ENCODE measurements around the gene TAT. TPM values are rescaled to one million over a fixed set of nuclear protein-coding genes. Genes with fewer than 3 reads are reported as not detected.

Gene TAT
- total RNA-seq, 1 donor = not detected

- DNase-seq (ENCODE audit: low read depth) = no peak
- TF ChIP-seq, protein P1, sequence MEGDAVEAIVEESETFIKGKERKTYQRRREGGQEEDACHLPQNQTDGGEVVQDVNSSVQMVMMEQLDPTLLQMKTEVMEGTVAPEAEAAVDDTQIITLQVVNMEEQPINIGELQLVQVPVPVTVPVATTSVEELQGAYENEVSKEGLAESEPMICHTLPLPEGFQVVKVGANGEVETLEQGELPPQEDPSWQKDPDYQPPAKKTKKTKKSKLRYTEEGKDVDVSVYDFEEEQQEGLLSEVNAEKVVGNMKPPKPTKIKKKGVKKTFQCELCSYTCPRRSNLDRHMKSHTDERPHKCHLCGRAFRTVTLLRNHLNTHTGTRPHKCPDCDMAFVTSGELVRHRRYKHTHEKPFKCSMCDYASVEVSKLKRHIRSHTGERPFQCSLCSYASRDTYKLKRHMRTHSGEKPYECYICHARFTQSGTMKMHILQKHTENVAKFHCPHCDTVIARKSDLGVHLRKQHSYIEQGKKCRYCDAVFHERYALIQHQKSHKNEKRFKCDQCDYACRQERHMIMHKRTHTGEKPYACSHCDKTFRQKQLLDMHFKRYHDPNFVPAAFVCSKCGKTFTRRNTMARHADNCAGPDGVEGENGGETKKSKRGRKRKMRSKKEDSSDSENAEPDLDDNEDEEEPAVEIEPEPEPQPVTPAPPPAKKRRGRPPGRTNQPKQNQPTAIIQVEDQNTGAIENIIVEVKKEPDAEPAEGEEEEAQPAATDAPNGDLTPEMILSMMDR (IDR thresholded peaks at IDR 0.05; ENCODE audit: insufficient read depth, low read depth, low read length) = no peak
- H3K4me3 ChIP-seq (ENCODE audit: low read depth, low read length) = no peak overlapping the region
These were observed 56.3 kb downstream of the TAT start for GRCh38 chr16:71520550-71520949.

Small RNA genes within 50 kb of the gene (small RNA-seq; reads per million reads assigned to genes)
- gene RNU6-1061P = not detected

Other genes with a start within 250 kb of the TAT start
- gene CALB2, start 218.4 kb downstream of the TAT start, total RNA-seq = under 0.01 and 0.97 TPM in 2 replicates
- not detected in 2 replicates for gene TLE7, start 135.0 kb downstream of the TAT start, total RNA-seq
- gene ZNF23, start 114.8 kb downstream of the TAT start, total RNA-seq = 13.5 and 14.7 TPM in 2 replicates
- gene ZNF19, start 87.8 kb downstream of the TAT start, total RNA-seq = 2.2 and 2.6 TPM in 2 replicates
- not detected in 2 replicates for gene CHST4, start 50.7 kb downstream of the TAT start, total RNA-seq
- under 0.01 TPM in 1 of 2 replicates, not detected in the other for gene MARVELD3, start 49.1 kb upstream of the TAT start, total RNA-seq
- gene PHLPP2, start 147.6 kb upstream of the TAT start, total RNA-seq = 13.2 and 17.3 TPM in 2 replicates
- gene AP1G1, start 231.7 kb upstream of the TAT start, total RNA-seq = 82.5 and 117 TPM in 2 replicates

All from fibroblast of villous mesenchyme (primary cell).